Cardiac septum (tissue), 1 donor: ENCODE measurements around the gene CTCFL. TPM values are rescaled to one million over a fixed set of nuclear protein-coding genes. Genes with fewer than 3 reads are reported as not detected.

ENCODE experiments used
- DNase-seq: peaks from one replicate; pipeline ENCODE4 v3.0.0-alpha.2; 2020; ENCODE audit warnings: low spot score
- intact Hi-C: fragments of 100-400 bp; cut with DNase I; formaldehyde crosslinking; loops from one replicate; pipeline ENCODE4 v1.14.0; 2022
- total RNA-seq: library from RNA; stranded (reverse); fragmentation: NEBNext Ultra II Directional; extraction: Animal tissue kit (Norgen Biotek cat#: 25700); gene quantifications from one replicate; pipeline ENCODE4 v1.2.1, GENCODE V29; 2021
- donor health status: DM: no; HTN: no; CAD: no.

The CTCFL gene
- total RNA-seq, 1 donor from 2014 or later: not detected

GRCh38 chr20:57560554-57561355, 35.8 kb upstream of the CTCFL start, which contains the start of gene PCK1:
TSS of gene PCK1 (plus strand) at chr20:57561110. CDS start at chr20:57561412, 302 bp downstream.
- DNase-seq: no peak
- intact Hi-C loops: no loop called here

DNA sequence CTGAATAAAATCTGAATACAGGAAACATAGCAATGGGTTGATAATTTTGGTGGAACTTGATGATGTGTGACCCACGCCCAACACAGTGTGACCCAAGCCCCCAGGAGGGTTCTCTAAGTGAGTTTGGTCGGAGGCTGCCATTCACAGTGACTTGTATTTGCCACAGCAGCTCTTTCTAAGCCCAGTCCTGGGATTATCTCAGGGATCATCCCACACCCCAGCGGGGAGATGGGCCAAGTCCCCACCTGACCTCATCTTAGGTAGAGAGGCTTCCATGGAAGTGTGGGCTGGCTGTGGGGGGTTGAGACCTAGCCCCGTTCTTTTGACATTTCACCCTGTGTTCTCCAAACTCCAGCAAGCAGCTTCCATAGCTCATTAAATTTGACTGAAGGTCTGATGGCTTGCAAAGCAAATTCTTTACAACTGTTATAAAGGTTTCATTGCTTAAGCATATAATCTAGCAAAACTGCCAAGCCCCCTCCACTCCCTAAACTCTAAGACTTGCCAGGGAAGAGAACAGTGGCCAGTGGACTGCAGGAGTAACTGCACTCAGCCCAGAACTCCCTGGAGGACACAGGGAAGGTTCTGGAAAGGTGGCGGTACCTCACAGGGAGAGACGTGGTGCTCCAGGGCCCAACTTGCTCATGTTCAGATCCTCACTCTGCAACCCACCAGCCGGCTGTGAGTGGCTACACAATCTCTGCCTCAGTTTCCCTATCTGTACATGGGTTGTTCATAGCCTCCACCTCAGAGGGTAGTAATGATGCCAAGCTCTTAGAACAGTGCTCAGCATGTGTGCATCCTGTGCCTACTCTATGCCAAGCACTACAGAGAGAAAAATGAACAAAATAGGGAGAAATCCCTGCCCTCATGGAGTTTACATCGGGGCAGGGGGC, 35.0 kb upstream of the CTCFL start:
- no peak for DNase-seq
- intact Hi-C loops: no loop called here

- intact Hi-C loops: no loop called here
- DNase-seq: no peak
Observed at GRCh38 chr20:57559289-57559634, 34.3 kb upstream of the CTCFL start.

GRCh38 chr20:57558614-57559288, 33.8 kb upstream of the CTCFL start:
- intact Hi-C loops: no loop called here
- DNase-seq: no peak

- DNase-seq: no peak
- intact Hi-C loops: no loop called here
Observed at GRCh38 chr20:57557926-57558613, 33.1 kb upstream of the CTCFL start.

DNA sequence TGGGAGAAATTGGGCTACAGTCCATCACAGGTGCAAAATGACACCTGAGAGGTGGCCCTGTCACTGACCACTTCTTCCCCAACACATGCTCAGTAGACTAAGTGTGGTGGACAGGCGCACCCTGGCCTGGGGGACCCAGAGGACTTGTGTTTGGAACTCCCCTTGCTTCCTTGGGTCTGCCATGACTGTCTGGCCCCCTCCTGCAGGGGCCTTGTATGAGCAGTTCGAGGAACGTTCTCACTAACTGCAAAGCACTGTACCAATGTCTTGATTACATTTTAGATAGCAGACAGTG, 32.0 kb upstream of the CTCFL start:
- DNase-seq: no peak
- intact Hi-C loops: no loop called here

- intact Hi-C loops: no loop called here
- DNase-seq: no peak
Observed at GRCh38 chr20:57555457-57556184, 30.7 kb upstream of the CTCFL start.

DNA sequence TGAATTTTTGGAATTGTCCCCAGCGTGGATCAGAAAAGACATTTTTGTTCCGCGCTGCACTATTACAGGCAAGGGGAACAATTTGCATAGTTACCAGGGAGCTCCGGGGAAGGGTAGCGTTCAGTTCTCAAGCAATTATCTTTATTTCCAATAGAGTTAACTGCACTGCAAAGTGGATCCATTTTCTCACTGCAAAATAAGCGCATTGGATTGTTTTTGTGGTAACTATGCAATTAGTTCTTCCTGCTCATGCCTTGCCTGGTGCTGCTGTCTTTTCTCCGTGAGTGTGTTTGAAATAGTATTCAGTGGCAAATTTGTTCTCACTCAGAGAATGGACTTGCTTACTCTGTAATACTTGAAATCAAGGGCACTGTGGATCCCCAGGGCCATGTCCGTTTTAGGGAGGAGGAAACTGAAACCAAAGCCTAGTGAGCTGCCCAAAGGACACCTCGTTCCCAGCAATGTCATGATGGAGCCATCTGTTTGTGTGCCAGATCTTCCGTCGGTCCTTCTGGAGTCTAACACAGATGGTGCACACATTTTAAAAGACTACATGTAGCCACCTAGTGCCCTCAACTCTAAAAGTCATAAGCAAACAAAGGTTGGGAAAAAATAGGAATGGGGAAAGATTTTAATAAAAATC, 28.6 kb upstream of the CTCFL start:
- DNase-seq: no peak
- intact Hi-C loops: no loop called here

GRCh38 chr20:57552471-57552870, 27.5 kb upstream of the CTCFL start:
- DNase-seq: no peak
- intact Hi-C loops: no loop called here

- intact Hi-C loops: no loop called here
Observed at GRCh38 chr20:57548177-57549058, 23.5 kb upstream of the CTCFL start.

GRCh38 chr20:57546956-57547649, 22.2 kb upstream of the CTCFL start:
- DNase-seq: no peak

More at GRCh38 chr20:57548177-57549058, 23.5 kb upstream of the CTCFL start:
- no peak for DNase-seq

DNA sequence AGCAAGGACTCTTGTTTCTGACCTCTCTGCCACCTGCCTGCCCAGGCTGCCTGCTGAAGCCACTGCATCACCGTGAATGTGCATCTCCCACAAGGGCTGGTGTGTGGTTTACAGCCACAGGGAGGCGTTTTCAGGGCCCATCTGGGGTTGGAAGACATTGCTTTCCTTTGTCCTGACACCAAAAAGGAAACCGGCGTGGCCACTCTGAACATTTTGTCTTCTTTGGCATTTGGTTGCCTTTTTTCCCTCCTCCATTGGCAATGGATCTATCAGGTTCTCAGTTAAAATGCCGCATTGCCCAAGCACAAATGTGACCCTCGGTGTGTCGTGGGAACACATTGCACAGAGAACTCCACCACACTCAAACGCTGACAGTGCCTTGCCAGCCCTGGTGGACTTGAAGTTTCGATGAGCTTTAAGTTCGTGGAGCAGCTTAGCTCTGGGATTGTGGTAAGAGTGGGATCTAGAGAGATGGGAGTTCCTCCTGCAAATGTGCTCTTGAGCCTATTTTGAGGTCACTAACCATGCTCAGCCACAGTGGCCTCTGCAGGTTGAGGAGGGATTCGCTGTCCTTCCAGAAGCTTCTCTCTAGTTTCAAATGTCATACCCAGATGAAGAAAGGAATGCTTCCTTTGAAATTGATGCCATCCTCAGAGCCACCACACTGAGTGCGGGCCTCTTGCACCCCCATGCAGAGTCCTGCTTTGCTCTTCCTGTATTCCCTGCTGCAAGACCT, 21.2 kb upstream of the CTCFL start:
- intact Hi-C loops: no loop called here
- no peak for DNase-seq

More at GRCh38 chr20:57546956-57547649, 22.2 kb upstream of the CTCFL start:
- intact Hi-C loops: no loop called here

DNA sequence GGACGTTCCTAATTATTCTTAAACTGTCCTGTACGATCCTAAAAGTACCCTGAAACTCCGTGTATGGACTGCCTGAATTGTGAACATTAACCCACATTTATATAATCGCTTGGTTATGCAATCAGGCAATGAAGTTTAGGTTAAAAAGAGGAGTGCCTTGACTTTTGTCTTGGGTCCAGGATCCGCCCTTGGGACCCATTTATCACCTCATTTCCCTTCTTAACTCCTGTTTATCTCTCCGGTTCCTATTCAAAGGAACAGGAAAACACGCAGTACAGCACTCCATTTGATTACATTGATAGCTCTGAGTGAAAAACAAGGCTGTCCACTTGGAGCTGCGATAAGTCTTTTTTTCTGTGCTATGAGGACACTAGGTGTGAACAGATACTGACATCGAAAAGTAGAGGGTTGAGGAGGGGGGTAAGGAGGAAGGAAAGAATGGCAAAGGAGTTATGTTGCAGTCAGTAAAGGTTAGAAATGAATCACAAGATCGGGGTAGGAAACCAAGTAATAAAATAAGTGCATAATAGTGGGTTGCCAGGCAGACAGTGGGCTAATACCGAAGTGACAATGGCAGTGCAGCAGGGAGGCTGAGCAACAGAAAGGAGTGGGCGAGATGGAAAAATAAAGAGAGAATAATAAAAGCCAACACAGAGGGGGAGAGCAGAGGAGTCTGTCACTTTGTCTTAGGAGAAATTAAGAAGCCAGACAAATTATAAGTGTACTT, 20.1 kb upstream of the CTCFL start:
- intact Hi-C loops: no loop called here
- no peak for DNase-seq

GRCh38 chr20:57543754-57544153, 18.8 kb upstream of the CTCFL start:
- intact Hi-C loops: no loop called here
- no peak for DNase-seq

GRCh38 chr20:57540890-57541580, 16.1 kb upstream of the CTCFL start:
- intact Hi-C loops: no loop called here

More at GRCh38 chr20:57540890-57541580, 16.1 kb upstream of the CTCFL start:
- no peak for DNase-seq
